ENCODE data around the gene PRDM7. TPM values are rescaled to one million over a fixed set of nuclear protein-coding genes. Genes with fewer than 3 reads are reported as not detected.
"Not testable (repeated sequence)": the region's sequence is repeated elsewhere in the genome, so short reads cannot be mapped to it uniquely, and the experiment has no call there.

Gene PRDM7
- total and polyA plus RNA-seq, 3 experiments from 2014 or later, result not detected

GRCh38 chr16:90061437-90061836 lies 15.7 kb downstream of the PRDM7 start:
- H3K4me3 Mint-ChIP-seq, result no peak overlapping the region
- H3K4me1 Mint-ChIP-seq, result peaks cover 4 to 13% (median 7%) of the 10 kb centered on the region in 3 donors
- Histone ChIP-seq H3K4me1 (ENCODE audit: insufficient read depth, low read length) (no peaks in the 10 kb centered on the region), H3K4me3 (ENCODE audit: low read length) (no peak overlapping the region), H3K36me3 (ENCODE audit: insufficient read depth, low read length) (no peaks in the 10 kb centered on the region), H3K27ac (ENCODE audit: low read depth, low read length) (no peak overlapping the region), H3K9me3 (ENCODE audit: low read length) (no peaks in the 10 kb centered on the region), H3K27me3 (ENCODE audit: insufficient read depth, low read length, poor library complexity, severe bottlenecking) (no peaks in the 10 kb centered on the region)
- H3K9me3 Mint-ChIP-seq, result no peaks in the 10 kb centered on the region
- POLR2A ChIA-PET, result no interaction called here
- no peak overlapping the region for H3K27ac Mint-ChIP-seq
- CTCF ChIA-PET, result no interaction called here
- H3K36me3 Mint-ChIP-seq, result no peaks in the 10 kb centered on the region
- DNase-seq, result no peak
- H3K27me3 Mint-ChIP-seq, result peaks cover 13 to 19% of the 10 kb centered on the region in 2 donors

GRCh38 chr16:90057738-90058173 lies 19.4 kb downstream of the PRDM7 start:
- Histone ChIP-seq H3K36me3 (ENCODE audit: insufficient read depth, low read length) (no peaks in the 10 kb centered on the region), H3K4me1 (ENCODE audit: insufficient read depth, low read length) (no peaks in the 10 kb centered on the region), H3K27ac (ENCODE audit: low read depth, low read length) (no peak overlapping the region), H3K4me3 (ENCODE audit: low read length) (no peak overlapping the region), H3K27me3 (ENCODE audit: insufficient read depth, low read length, poor library complexity, severe bottlenecking) (no peaks in the 10 kb centered on the region), H3K9me3 (ENCODE audit: low read length) (no peaks in the 10 kb centered on the region)
- no peak overlapping the region for H3K4me3 Mint-ChIP-seq
- ChIA-PET POLR2A (no interaction called here), CTCF (no interaction called here)
- peaks cover 0 to 20% (median 4%) of the 10 kb centered on the region in 3 donors for H3K36me3 Mint-ChIP-seq
- peaks cover 4 to 13% (median 7%) of the 10 kb centered on the region in 3 donors for H3K4me1 Mint-ChIP-seq
- peaks cover 11 to 14% of the 10 kb centered on the region in 2 donors for H3K27me3 Mint-ChIP-seq
- DNase-seq, result no peak
- peak overlapping the region in 1 of 8 donors; percentile 70 for H3K27ac Mint-ChIP-seq
- H3K9me3 Mint-ChIP-seq, result peaks cover 11 to 26% (median 20%) of the 10 kb centered on the region in 5 donors

- H3K27me3 ChIP-seq (ENCODE audit: insufficient read depth, low read length, poor library complexity, severe bottlenecking); H3K9me3 ChIP-seq (ENCODE audit: low read length); H3K4me3 Mint-ChIP-seq; H3K27ac Mint-ChIP-seq; H3K4me1 ChIP-seq (ENCODE audit: insufficient read depth, low read length); CTCF ChIA-PET; H3K27ac ChIP-seq (ENCODE audit: low read depth, low read length); H3K4me3 ChIP-seq (ENCODE audit: low read length); POLR2A ChIA-PET; H3K36me3 ChIP-seq (ENCODE audit: insufficient read depth, low read length); DNase-seq: not testable (repeated sequence)
- Mint-ChIP-seq H3K27me3 (peaks cover 11 to 14% of the 10 kb centered on the region in 2 donors), H3K4me1 (peaks cover 4 to 13% (median 7%) of the 10 kb centered on the region in 3 donors), H3K9me3 (peaks cover 11 to 26% (median 20%) of the 10 kb centered on the region in 5 donors), H3K36me3 (peaks cover 0 to 20% (median 4%) of the 10 kb centered on the region in 3 donors)
Observed at GRCh38 chr16:90056521-90056920, 20.6 kb downstream of the PRDM7 start.

- Mint-ChIP-seq H3K36me3 (peaks cover 0 to 20% (median 4%) of the 10 kb centered on the region in 3 donors), H3K27ac (peak overlapping the region in 1 of 8 donors; percentile 9), H3K9me3 (peaks cover 11 to 26% (median 20%) of the 10 kb centered on the region in 5 donors), H3K4me1 (peaks cover 4 to 13% (median 7%) of the 10 kb centered on the region in 3 donors), H3K4me3 (peak overlapping the region in 1 of 7 donors; percentile 9), H3K27me3 (peaks cover 11 to 14% of the 10 kb centered on the region in 2 donors)
- Histone ChIP-seq H3K36me3 (ENCODE audit: insufficient read depth, low read length) (no peaks in the 10 kb centered on the region), H3K27me3 (ENCODE audit: insufficient read depth, low read length, poor library complexity, severe bottlenecking) (no peaks in the 10 kb centered on the region), H3K4me3 (ENCODE audit: low read length) (no peak overlapping the region), H3K4me1 (ENCODE audit: insufficient read depth, low read length) (no peaks in the 10 kb centered on the region), H3K27ac (ENCODE audit: low read depth, low read length) (no peak overlapping the region), H3K9me3 (ENCODE audit: low read length) (no peaks in the 10 kb centered on the region)
- ChIA-PET POLR2A (no interaction called here), CTCF (no interaction called here)
- no peak for DNase-seq
Observed at GRCh38 chr16:90055371-90055770, 21.8 kb downstream of the PRDM7 start.

GRCh38 chr16:90054554-90054953 lies 22.6 kb downstream of the PRDM7 start:
- H3K36me3 Mint-ChIP-seq, result peaks cover 0 to 20% (median 4%) of the 10 kb centered on the region in 3 donors
- ChIA-PET POLR2A (no interaction called here), CTCF (no interaction called here)
- Histone ChIP-seq H3K36me3 (ENCODE audit: insufficient read depth, low read length) (no peaks in the 10 kb centered on the region), H3K9me3 (ENCODE audit: low read length) (no peaks in the 10 kb centered on the region), H3K27ac (ENCODE audit: low read depth, low read length) (no peak overlapping the region), H3K4me3 (ENCODE audit: low read length) (no peak overlapping the region), H3K4me1 (ENCODE audit: insufficient read depth, low read length) (no peaks in the 10 kb centered on the region), H3K27me3 (ENCODE audit: insufficient read depth, low read length, poor library complexity, severe bottlenecking) (no peaks in the 10 kb centered on the region)
- H3K27ac Mint-ChIP-seq, result no peak overlapping the region
- peaks cover 11 to 14% of the 10 kb centered on the region in 2 donors for H3K27me3 Mint-ChIP-seq
- DNase-seq, result no peak
- peaks cover 11 to 26% (median 20%) of the 10 kb centered on the region in 5 donors for H3K9me3 Mint-ChIP-seq
- no peak overlapping the region for H3K4me3 Mint-ChIP-seq
- peaks cover 4 to 13% (median 7%) of the 10 kb centered on the region in 3 donors for H3K4me1 Mint-ChIP-seq

GRCh38 chr16:90053902-90054500 lies 23.1 kb downstream of the PRDM7 start:
- peaks cover 11 to 26% (median 20%) of the 10 kb centered on the region in 5 donors for H3K9me3 Mint-ChIP-seq
- Histone ChIP-seq H3K27ac (ENCODE audit: low read depth, low read length) (no peak overlapping the region), H3K4me1 (ENCODE audit: insufficient read depth, low read length) (no peaks in the 10 kb centered on the region), H3K4me3 (ENCODE audit: low read length) (no peak overlapping the region), H3K36me3 (ENCODE audit: insufficient read depth, low read length) (no peaks in the 10 kb centered on the region), H3K27me3 (ENCODE audit: insufficient read depth, low read length, poor library complexity, severe bottlenecking) (no peaks in the 10 kb centered on the region), H3K9me3 (ENCODE audit: low read length) (no peaks in the 10 kb centered on the region)
- H3K4me3 Mint-ChIP-seq, result no peak overlapping the region
- H3K27me3 Mint-ChIP-seq, result peaks cover 13 to 17% of the 10 kb centered on the region in 2 donors
- ChIA-PET CTCF (no interaction called here), POLR2A (no interaction called here)
- DNase-seq, result no peak
- H3K36me3 Mint-ChIP-seq, result peaks cover 0 to 20% (median 4%) of the 10 kb centered on the region in 3 donors
- peaks cover 6 to 13% (median 9%) of the 10 kb centered on the region in 3 donors for H3K4me1 Mint-ChIP-seq
- H3K27ac Mint-ChIP-seq, result peak overlapping the region in 1 of 8 donors; percentile 83

- ChIA-PET POLR2A (no interaction called here), CTCF (interaction anchor here (0.6 kb wide), 1 partner anchor 1279 kb away, joined by 3 read pairs; no protein-coding TSS in a partner anchor)
- Mint-ChIP-seq H3K36me3 (peaks cover 0 to 20% (median 4%) of the 10 kb centered on the region in 3 donors), H3K27ac (no peak overlapping the region), H3K4me3 (no peak overlapping the region), H3K4me1 (peaks cover 10 to 21% (median 14%) of the 10 kb centered on the region in 3 donors), H3K27me3 (peaks cover 23 to 28% of the 10 kb centered on the region in 2 donors), H3K9me3 (peaks cover 11 to 26% (median 20%) of the 10 kb centered on the region in 5 donors)
- peaks cover 6% of the 10 kb centered on the region for H3K27me3 ChIP-seq (ENCODE audit: insufficient read depth, low read length, poor library complexity, severe bottlenecking)
- H3K4me1 ChIP-seq (ENCODE audit: insufficient read depth, low read length), result peaks cover 12% of the 10 kb centered on the region
- H3K9me3 ChIP-seq (ENCODE audit: low read length), result no peaks in the 10 kb centered on the region
- H3K4me3 ChIP-seq (ENCODE audit: low read length), result no peak overlapping the region
- no peak for DNase-seq
- H3K36me3 ChIP-seq (ENCODE audit: insufficient read depth, low read length), result no peaks in the 10 kb centered on the region
- no peak overlapping the region for H3K27ac ChIP-seq (ENCODE audit: low read depth, low read length)
Observed at GRCh38 chr16:90050969-90051368, 26.2 kb downstream of the PRDM7 start.

GRCh38 chr16:90048737-90049330 lies 28.3 kb downstream of the PRDM7 start:
- Mint-ChIP-seq H3K27me3 (peaks cover 22 to 23% of the 10 kb centered on the region in 2 donors), H3K36me3 (peaks cover 0 to 8% (median 2%) of the 10 kb centered on the region in 3 donors), H3K9me3 (peaks cover 5 to 9% (median 7%) of the 10 kb centered on the region in 5 donors), H3K4me3 (peak overlapping the region in 3 of 7 donors; percentile 8 to 84 (median 51)), H3K4me1 (peaks cover 10 to 21% (median 15%) of the 10 kb centered on the region in 3 donors), H3K27ac (peak overlapping the region in 3 of 8 donors; percentile 23 to 90 (median 78))
- POLR2A ChIA-PET, result no interaction called here
- Histone ChIP-seq H3K4me3 (ENCODE audit: low read length) (no peak overlapping the region), H3K4me1 (ENCODE audit: insufficient read depth, low read length) (peaks cover 12% of the 10 kb centered on the region), H3K27me3 (ENCODE audit: insufficient read depth, low read length, poor library complexity, severe bottlenecking) (peaks cover 8% of the 10 kb centered on the region), H3K9me3 (ENCODE audit: low read length) (no peaks in the 10 kb centered on the region), H3K27ac (ENCODE audit: low read depth, low read length) (no peak overlapping the region), H3K36me3 (ENCODE audit: insufficient read depth, low read length) (no peaks in the 10 kb centered on the region)
- no peak for DNase-seq
- CTCF ChIA-PET, result interaction anchor here (1.0 kb wide), 1 partner anchor 17 kb away, joined by 3 read pairs; no protein-coding TSS in a partner anchor

All from CD8-positive, alpha-beta memory T cell (primary cell).